GM18951 (cell line): ENCODE measurements around the gene DLL4.

ENCODE experiments used
- POLR2A ChIP-seq: IDR thresholded peaks from 4 replicates; pipeline ENCODE4 v1.6.1; 2011; ENCODE audit warnings: mild to moderate bottlenecking; ENCODE audit not compliant: insufficient read length, insufficient read depth; ENCODE audit errors: extremely low read depth
- in situ Hi-C: fragments of 300-500 bp; cut with MboI; formaldehyde crosslinking; loops from one replicate; pipeline ENCODE4 v1.12.0; 2022; ENCODE audit warnings: low sequenced_read_pairs, mixed read lengths, inconsistent platforms; ENCODE audit not compliant: unreplicated experiment

The DLL4 gene

GRCh38 chr15:40900256-40901052 is 28.7 kb upstream of the DLL4 start:
- in situ Hi-C loops = no loop called here
- no peak for TF ChIP-seq POLR2A

- in situ Hi-C loops = no loop called here
- TF ChIP-seq POLR2A = no peak
These were observed 28.1 kb upstream of the DLL4 start for GRCh38 chr15:40901053-40901443.

DNA sequence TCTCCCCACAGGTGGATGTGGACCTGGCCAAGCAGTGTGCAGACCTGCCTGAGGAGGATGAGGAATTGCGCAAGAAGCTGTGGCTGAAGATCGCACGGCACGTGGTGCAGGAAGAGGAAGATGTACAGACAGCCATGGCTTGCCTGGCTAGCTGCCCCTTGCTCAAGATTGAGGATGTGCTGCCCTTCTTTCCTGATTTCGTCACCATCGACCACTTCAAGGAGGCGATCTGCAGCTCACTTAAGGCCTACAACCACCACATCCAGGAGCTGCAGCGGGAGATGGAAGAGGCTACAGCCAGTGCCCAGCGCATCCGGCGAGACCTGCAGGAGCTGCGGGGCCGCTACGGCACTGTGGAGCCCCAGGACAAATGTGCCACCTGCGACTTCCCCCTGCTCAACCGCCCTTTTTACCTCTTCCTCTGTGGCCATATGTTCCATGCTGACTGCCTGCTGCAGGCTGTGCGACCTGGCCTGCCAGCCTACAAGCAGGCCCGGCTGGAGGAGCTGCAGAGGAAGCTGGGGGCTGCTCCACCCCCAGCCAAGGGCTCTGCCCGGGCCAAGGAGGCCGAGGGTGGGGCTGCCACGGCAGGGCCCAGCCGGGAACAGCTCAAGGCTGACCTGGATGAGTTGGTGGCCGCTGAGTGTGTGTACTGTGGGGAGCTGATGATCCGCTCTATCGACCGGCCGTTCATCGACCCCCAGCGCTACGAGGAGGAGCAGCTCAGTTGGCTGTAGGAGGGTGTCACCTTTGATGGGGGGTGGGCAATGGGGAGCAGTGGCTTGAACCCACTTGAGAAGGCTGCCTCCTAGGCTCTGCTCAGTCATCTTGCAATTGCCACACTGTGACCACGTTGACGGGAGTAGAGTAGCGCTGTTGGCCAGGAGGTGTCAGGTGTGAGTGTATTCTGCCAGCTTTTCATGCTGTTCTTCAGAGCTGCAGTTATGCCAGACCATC is 26.3 kb upstream of the DLL4 start:
- in situ Hi-C loops = no loop called here
- no peak for TF ChIP-seq POLR2A

- TF ChIP-seq POLR2A = no peak
- in situ Hi-C loops = no loop called here
These were observed 24.5 kb upstream of the DLL4 start for GRCh38 chr15:40904552-40905201.

DNA sequence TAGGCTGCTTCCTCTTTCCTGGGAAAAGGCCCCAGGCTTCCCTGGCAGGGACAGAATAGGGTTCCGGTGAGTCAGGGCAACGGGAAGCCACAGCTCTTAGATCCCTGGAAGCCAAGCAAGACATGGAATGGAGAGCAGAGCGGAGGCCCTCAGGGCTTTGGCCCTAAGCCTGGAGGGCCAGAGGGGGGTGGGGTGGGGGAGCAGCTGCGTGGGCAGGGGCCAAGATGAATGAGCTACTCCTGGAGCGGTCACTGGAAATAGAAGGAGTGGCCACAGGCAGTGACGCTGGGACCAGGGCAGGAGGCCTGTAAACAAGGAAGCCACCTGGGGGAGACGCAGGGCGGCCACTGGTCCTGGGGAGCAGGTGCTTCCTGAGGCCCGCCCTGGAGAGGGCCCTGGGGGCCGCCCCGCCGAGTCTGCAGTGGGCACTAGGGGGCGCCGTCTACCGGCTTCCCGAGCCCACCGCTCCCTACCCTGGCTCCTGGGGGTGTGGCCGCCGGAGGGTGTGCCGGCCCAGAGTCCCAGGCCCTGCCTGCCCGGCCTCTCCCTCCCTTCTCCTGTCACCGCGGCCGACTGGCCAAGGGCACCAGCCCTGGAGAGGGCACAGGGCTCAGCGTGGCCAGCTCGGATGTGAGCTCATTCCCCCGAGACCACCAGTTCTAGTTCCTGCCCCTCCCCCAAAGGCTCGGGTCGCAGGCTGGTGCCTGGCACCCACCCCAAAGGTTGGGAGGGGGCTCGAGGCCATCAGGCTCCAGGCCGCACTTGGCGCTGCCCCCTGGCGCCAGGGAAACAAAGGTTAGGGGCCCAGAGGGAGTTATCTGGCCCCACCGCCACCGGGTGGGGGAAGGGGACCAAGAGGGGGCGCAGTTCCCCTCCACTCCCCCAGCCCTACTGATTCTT is 22.8 kb upstream of the DLL4 start:
- no peak for TF ChIP-seq POLR2A
- in situ Hi-C loops = no loop called here

DNA sequence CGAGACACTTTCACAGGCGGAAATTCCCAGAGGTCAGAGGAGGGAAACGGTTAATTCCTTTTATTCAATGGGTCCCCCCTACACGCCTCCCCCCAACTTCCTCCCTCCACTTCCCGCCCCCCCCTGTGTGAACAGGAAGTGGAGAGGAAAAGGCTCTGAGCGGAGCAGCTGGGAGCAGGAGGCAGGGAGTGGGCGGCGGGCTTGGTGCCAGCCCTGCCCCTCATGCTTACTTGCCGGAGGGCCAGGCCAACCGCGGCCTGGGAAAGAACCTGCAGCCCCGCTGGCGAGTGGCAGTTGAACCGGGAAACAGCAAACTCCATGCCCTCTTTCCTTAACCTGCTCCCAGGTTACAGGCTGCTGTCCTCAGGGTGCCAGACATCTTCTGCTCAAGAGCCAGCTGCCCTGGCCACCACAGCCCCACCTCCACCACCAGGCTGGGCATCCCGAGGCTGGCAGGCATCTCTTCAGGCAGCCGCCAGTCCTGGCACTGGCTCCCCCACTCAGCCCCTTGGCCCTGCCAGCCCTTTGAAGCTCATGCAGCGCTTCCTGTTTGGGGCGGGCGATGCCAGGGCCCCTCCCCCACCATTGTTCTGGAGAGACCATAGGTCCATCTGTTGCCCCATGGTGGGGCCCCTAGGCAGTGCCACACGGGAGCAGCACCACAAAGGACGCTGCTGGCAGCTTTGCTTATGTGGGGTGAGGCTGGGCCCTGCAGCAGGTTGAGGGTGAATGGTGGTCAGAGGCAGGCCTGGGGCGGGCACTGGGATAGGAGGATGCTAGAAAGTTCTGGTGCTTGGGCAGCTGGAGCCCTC is 21.9 kb upstream of the DLL4 start:
- TF ChIP-seq POLR2A = no peak
- in situ Hi-C loops = no loop called here

- in situ Hi-C loops = no loop called here
- no peak for TF ChIP-seq POLR2A
These were observed 21.0 kb upstream of the DLL4 start for GRCh38 chr15:40908095-40908494.

- in situ Hi-C loops = loop anchor here (10.0 kb wide), 1 partner anchor 105 kb away; no protein-coding TSS in a partner anchor
- TF ChIP-seq POLR2A = no peak
These were observed 19.2 kb upstream of the DLL4 start for GRCh38 chr15:40909662-40910630.

- in situ Hi-C loops = loop anchor here (10.0 kb wide), 1 partner anchor 104 kb away; no protein-coding TSS in a partner anchor
- no peak for TF ChIP-seq POLR2A
These were observed 18.0 kb upstream of the DLL4 start for GRCh38 chr15:40911141-40911540.

GRCh38 chr15:40911693-40912092 is 17.4 kb upstream of the DLL4 start:
- in situ Hi-C loops = loop anchor here (10.0 kb wide), 1 partner anchor 103 kb away; no protein-coding TSS in a partner anchor
- TF ChIP-seq POLR2A = no peak
